ENCODE measurements around the gene WSCD1. TPM values are rescaled to one million over a fixed set of nuclear protein-coding genes. Genes with fewer than 3 reads are reported as not detected.
A peak's percentile ranks its signal among the peaks of the same experiment; 100 is the strongest.

The WSCD1 gene
- total and polyA plus RNA-seq, 12 donors, result 2.1 to 17.9 (median 8.7) TPM

GRCh38 chr17:6064868-6065267, 5.3 kb upstream of the WSCD1 start:
- no peak for DNase-seq
- WGBS, 4 donors, result 63 to 65% (median 64%) methylated on average over 5 to 6 of the region's 6 CpGs
- no peak overlapping the region for H3K27ac ChIP-seq
- H3K9me3 ChIP-seq (replicated peaks in 1 of 3), result no peaks in the 10 kb centered on the region
- TF ChIP-seq POLR2A (IDR thresholded peaks at IDR 0.05) (no peak), CTCF (IDR thresholded peaks at IDR 0.05) (no peak)
- H3K27me3 ChIP-seq, result no peaks in the 10 kb centered on the region
- no peaks in the 10 kb centered on the region for H3K36me3 ChIP-seq (replicated peaks in 1 of 2)
- intact Hi-C loops (cut with DNase I), result no loop called here
- H3K4me1 ChIP-seq (replicated peaks in 1 of 2), result no peaks in the 10 kb centered on the region
- H3K4me3 ChIP-seq, result no peak overlapping the region

GRCh38 chr17:6065351-6065750, 4.8 kb upstream of the WSCD1 start:
- H3K9me3 ChIP-seq (replicated peaks in 1 of 3), result no peaks in the 10 kb centered on the region
- no peak for DNase-seq
- no peaks in the 10 kb centered on the region for H3K4me1 ChIP-seq (replicated peaks in 1 of 2)
- H3K27me3 ChIP-seq, result no peaks in the 10 kb centered on the region
- H3K4me3 ChIP-seq, result no peak overlapping the region
- TF ChIP-seq POLR2A (IDR thresholded peaks at IDR 0.05) (no peak), CTCF (IDR thresholded peaks at IDR 0.05) (no peak)
- intact Hi-C loops (cut with DNase I), result no loop called here
- no peak overlapping the region for H3K27ac ChIP-seq
- no peaks in the 10 kb centered on the region for H3K36me3 ChIP-seq (replicated peaks in 1 of 2)
- 76 to 97% (median 79%) methylated on average over 7 of the region's 7 CpGs for WGBS, 4 donors

DNA sequence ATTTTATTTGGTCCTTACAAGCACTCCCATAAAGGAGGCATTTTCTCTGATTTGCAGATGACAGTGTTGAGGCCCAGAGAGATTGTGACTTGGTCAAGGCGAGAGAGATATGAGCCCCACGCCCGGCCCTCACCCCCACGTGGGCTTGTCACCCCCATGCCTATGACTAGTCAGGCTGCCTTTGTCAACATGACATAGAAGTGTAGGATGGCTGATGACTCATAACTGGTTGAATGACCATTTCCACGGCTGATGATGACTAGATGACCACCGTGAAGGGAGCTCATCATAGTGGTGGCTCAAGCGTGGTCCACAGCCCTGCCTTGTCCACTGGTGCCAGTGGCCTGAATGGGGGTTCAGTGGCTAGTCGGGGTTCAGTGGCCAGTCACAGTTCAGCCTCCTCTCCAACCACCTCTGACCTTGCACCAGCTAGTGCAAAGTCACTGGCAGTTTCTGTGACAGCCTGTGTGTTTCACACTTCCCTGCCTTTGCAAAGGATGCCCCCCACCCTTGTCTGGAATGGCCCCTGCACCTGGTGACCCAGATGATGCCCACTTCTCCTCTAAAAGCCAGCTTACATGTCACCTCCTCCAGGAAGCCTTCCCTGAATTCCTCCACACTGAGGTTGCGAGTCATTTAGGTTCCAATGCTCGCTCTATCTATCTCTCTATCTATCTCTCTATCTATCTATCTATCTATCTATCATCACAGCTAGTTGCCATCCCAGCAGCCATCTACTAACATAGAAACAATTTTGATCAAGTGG, 3.8 kb upstream of the WSCD1 start:
- Histone ChIP-seq H3K4me1 (replicated peaks in 1 of 2) (peaks cover 0 to 6% of the 10 kb centered on the region in 2 donors), H3K27me3 (no peaks in the 10 kb centered on the region), H3K27ac (no peak overlapping the region), H3K4me3 (no peak overlapping the region), H3K36me3 (replicated peaks in 1 of 2) (no peaks in the 10 kb centered on the region), H3K9me3 (replicated peaks in 1 of 3) (no peaks in the 10 kb centered on the region)
- no peak for DNase-seq
- no peak for TF ChIP-seq CTCF (IDR thresholded peaks at IDR 0.05)
- TF ChIP-seq POLR2A (IDR thresholded peaks at IDR 0.05), result no peak
- intact Hi-C loops (cut with DNase I), result no loop called here
- 72 to 81% (median 76%) methylated on average over 5 to 10 of the region's 10 CpGs for WGBS, 4 donors

DNA sequence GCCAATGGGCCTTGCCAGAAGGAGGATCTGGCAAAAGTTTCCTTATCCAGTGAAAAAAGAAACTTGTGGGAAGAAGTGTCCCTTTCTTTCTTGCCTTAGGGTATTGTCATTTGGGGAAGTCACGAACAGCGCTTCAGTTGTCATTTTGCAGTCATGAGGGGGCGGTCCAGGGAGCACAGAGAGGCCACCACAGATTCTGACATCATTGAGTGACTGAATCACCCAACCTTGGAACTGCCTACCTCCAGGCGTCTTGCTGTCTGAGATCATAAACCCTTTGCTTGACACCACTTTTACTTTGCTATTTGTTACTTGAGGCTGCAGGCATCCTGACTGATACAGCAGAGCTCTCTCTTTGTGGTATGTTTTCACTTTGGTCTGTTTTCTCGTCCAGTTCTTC, 3.1 kb upstream of the WSCD1 start:
- intact Hi-C loops (cut with DNase I), result no loop called here
- DNase-seq, result peak in 3 of 7 donors; percentile 6 to 30 (median 27)
- Histone ChIP-seq H3K4me1 (replicated peaks in 1 of 2) (peaks cover 0 to 6% of the 10 kb centered on the region in 2 donors), H3K36me3 (replicated peaks in 1 of 2) (no peaks in the 10 kb centered on the region), H3K9me3 (replicated peaks in 1 of 3) (no peaks in the 10 kb centered on the region), H3K27me3 (no peaks in the 10 kb centered on the region), H3K4me3 (no peak overlapping the region), H3K27ac (no peak overlapping the region)
- 52 to 61% (median 57%) methylated on average over 5 of the region's 5 CpGs for WGBS, 4 donors
- TF ChIP-seq POLR2A (IDR thresholded peaks at IDR 0.05) (no peak), CTCF (IDR thresholded peaks at IDR 0.05) (no peak)

Measured in adrenal gland (tissue), 12 donors.